Cerebellar nuclear complex (tissue), 1 donor: ENCODE data around the gene AMPD1.

ENCODE experiments used
- DNase-seq, 2 experiments: peaks; one replicate each; lab custom pipeline; 2025; lab: John Stamatoyannopoulos, UW

AMPD1 gene

GRCh38 chr1:114700036-114700600 lies 4.8 kb upstream of the AMPD1 start:
- no peak for DNase-seq

- DNase-seq, result no peak
These were observed 1.5 kb upstream of the AMPD1 start for GRCh38 chr1:114696810-114697209.

DNA sequence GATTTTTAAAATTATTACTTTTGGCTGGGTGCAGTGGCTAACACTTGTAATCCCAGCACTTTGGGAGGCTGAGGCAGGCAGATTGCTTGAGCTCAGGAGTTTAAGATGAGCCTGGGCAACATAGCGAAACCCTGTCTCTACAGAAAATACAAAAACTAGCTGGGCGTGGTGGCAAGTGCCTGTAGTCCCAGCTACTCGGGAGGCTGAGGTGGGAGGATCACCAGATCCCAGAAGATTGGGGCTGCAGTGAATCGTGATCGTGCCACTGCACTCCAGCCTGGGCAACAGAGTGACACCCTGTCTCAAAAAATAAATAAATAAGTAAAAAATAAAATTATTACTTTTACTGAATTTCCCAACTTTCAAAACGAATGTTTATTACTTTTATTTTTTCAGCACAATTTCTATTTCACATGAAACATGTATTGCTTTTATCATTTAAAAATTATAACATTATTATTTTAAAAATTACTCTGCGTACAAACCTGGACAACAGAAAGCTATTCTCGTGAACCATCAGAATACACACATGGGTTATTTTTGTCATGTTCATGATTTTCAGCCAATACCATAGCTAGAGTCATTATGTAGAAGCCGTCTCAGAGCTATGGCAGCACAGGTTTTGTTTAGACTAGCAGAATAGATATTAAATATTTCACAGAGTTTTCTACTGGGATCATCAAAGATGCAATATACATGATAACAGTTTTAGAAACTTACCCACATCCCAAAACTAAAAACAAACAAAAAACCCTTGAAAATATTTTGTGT lies 621 bp downstream of the AMPD1 start:
- DNase-seq, result no peak

GRCh38 chr1:114692947-114693346 lies 2.4 kb downstream of the AMPD1 start:
- no peak for DNase-seq

GRCh38 chr1:114691061-114691460 lies 4.3 kb downstream of the AMPD1 start:
- no peak for DNase-seq

DNA sequence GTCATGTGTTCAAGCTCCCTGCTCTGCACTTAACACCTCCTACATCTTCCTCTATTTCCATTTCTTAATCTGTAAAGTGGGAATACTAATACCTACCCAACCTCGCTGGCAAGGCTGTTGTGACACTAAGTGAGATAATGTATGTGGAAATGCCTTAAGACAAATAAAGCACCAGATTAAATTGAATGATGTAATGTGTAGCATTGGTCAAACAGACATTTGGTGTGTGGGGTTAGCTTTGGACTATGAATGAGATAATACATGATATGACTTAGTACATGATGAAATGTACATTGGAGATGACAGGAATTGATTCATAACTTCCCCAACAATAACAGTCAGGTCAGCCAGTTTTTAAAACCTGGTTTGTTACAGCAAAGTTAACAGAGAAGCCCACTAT lies 5.2 kb downstream of the AMPD1 start:
- no peak for DNase-seq

DNA sequence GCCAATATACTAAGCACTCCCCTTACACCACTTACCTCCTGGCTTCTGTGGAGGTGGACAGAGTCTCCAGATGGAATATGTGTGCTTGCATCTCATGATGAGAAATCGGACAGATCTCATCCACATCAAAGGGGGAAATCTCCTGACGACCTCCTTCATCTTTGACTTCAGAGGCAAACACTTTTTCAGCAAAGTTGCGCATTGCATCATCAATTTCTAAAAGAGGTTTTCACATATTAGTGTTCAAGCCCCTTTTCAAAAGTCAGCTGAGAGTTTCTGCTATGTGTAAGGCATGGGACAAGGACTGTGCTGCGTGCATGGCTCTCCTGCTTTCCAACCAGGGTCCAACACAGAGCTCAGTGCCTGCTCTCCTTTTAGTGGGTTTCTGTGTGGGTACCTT lies 6.8 kb downstream of the AMPD1 start:
- no peak for DNase-seq

DNA sequence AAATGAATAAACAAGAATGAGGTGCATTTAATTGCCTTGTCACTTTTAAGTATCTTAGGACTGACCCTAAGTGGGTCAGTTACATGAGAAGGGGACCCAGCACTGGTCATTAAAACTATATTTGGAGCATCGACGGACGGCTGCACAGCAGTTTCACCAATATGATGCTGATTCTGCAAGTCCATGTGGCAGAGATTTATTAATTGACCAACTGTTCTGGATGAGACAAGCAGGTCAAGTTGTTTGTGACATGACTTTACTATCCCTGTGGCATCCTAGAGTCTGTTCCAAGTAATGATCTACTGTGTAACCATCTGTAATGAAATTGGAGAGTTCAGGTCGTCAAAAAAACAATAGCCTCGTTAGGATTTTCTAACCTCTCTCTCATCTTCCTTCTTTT lies 9.5 kb downstream of the AMPD1 start:
- DNase-seq, result no peak

- no peak for DNase-seq
These were observed 17.7 kb downstream of the AMPD1 start for GRCh38 chr1:114677691-114678090.

- DNase-seq, result no peak
These were observed 19.2 kb downstream of the AMPD1 start for GRCh38 chr1:114676115-114676514.

DNA sequence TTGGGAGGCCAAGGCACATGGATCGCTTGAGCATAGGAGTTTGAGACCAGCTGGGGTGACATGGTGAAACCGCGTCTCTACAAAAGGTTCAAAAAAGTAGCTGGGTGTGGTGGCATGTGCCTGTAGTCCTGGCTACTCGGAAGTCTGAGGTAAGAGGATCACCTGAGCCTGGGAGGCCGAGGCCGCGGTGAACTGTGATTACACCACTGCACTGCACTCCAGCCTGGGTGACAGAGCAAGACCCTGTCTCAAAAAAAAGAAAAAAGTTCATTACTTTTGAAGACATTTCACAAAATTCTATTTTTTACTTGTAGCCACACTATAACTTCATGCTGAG lies 23.4 kb downstream of the AMPD1 start:
- no peak for DNase-seq

GRCh38 chr1:114671011-114671938 lies 24.1 kb downstream of the AMPD1 start:
- no peak for DNase-seq

DNA sequence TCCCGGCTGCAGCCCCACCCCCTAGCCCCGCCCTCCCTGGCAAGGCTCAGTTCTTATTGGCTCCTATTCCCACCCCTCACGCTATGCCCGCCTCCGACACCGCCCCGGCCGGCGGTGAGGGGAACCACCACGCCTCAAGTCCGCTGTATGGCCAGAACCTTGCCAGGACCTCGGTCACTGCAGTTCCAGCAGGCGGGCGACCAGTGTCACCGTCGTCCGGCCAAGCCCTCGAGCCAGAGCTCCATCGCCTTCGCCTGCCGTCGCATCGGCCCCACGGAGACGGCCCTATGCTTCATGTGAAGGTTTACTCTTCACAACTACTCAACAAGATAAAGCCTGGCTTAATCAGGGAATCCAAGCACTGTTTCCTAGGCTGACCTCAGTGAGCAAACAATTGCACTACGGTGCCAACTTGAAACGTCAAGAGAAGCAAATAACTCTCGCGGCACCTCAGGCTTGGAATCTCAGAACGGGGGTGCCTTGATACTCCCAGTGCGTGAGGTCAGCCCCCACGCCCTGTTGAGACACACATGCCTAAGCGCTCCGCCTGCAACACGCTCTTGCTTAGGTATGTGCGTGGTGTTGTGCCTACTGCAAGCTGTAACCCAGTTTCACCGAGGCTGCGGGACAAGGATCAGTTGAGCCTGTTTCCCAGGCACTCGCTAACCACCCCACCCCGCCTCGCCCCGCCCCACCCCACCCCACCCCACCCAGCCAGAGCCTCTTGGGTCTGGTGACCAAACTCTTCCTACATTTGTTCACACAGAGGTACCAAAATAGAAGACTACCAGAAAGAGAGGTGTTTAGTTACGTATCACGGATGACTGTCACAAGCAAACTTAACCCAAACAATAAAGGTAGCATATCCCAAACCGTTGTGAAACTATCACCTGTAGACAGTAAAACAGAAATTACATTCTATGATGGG lies 25.0 kb downstream of the AMPD1 start:
- peak; percentile 25 to 68 for DNase-seq

DNA sequence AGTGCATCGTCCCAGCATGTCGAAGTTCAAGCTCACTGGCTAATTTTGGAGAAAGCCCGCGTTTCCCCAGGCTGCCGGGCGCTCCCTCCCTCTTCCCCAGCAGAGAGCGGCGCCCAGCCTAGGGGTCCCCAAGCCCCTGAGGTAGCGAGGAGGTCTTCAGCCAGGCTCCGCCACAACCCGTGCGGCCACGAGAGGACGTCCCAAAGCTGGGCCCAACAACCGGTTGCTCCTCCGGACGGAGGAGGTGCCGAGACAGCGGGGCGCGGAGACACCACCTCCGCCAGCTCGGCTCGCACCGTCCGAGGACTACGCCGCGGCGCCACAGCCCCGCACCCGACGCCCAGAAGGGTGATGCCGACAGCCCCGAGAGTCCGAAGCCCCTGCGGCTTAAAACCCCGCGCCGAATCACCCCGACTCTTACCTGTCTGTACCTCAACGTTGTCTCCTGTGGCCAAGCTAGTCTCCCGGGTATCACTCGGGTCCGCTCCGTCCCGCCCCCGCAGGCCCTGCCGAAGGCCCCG lies 25.7 kb downstream of the AMPD1 start, which contains the start of gene DENND2C:
TSS of gene DENND2C (minus strand) at position 488 of the 521 bp plus-strand sequence. CDS start 44,065 bp downstream, outside the sequence.
- DNase-seq, result no peak

DNA sequence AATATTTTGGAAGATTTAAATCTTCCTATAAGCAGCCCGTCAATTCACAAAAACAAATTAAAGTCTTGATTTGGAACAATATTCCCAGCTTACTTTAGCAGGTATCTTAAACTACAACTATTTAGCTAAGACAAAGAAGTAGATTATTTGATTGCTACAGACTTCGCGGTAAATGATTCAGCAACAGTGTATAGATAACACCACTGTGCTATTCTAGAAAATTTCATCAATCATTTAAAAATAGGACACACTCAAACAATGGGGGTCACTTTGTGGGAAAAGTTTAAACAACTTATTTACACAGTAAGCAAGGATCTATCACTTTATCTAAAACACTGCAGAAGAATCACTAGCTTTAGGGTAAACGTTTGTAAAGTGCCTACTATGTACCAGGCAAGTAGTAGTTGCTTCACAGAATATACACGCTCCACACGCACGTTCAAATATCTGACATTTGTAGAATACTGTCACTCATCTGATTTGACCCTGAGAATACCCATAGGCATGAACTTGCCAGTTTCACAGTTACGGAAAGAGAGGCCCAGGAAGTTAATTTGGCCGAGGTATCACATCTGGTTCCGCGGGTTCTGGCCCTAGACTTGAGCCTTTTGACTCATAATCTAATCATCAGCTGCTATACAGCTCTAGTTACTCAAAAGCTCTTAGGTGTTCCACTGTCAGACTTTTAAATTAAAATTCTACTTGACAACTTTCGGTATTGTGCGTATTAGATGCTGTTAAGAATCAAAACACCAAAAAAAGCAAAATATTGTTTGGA lies 26.4 kb downstream of the AMPD1 start:
- DNase-seq, result no peak

DNA sequence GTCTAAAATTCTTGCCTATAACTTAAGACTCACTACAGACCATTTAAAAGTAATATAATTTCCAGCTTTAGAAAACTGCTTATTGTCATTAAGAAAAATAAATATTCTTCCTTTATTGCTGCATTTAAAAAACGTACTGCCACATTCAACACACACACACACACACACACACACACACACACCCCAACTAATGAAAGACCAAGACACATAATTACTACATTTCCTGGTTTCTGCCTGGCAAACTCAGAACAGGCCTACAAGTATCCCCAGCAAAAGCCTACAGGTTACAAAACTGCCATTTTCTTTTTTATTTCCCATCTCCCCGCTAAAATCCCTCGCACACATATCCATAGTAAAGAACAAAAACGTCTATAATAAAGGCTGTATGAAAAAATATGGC lies 27.0 kb downstream of the AMPD1 start:
- DNase-seq, result no peak

- no peak for DNase-seq
These were observed 28.4 kb downstream of the AMPD1 start for GRCh38 chr1:114666954-114667353.

- no peak for DNase-seq
These were observed 35.1 kb downstream of the AMPD1 start for GRCh38 chr1:114660238-114660637.

GRCh38 chr1:114651893-114652292 lies 43.5 kb downstream of the AMPD1 start:
- no peak for DNase-seq

DNA sequence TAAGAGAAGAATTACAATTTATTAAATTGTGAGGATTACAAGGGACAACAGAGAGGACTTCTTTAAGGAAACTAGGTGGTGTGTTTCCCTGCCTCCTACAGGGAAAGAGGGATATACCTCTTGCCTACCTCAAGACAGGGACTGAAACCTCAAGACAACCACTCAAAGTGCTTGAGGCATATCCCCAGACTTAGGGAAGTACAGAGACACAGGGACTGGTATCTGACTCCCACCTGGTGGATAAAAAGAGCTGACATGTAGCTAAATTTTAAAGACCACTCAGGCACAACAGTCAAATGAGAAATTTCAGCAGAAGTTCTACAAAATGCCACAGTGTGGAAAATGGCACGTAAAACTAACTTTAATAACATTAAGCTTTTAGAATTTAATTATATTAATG lies 46.8 kb downstream of the AMPD1 start:
- DNase-seq, result no peak

DNA sequence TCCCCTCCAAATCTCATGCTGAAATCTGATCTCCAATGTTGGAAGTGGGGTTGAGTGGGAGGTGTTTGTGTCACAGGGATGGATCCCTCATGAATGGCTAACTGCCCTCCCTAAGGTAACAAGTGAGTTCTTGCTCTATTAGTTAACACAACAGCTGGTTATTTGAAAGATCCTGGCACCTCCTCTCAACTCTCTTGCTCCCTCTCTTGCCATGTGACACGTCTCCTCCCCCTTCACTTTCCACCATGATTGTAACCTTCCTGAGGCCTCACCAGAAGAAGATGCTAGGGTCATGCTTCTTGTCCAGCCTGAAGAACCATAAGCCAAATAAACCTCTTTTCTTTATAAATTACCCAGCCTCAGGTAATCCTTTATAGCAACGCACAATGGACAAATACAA lies 54.0 kb downstream of the AMPD1 start:
- no peak for DNase-seq
